HEK293 (cell line): ENCODE measurements around the gene AP5S1.

Experiments used
- CTCF ChIA-PET: fragments of 350-600 bp; formaldehyde crosslinking; extraction: SDS; loops from one replicate; lab custom pipeline; 2021; ENCODE audit warnings: antibody characterized with exemption; lab: Yijun Ruan, JAX
- POLR2A ChIA-PET: fragments of 300-600 bp; formaldehyde crosslinking; extraction: SDS; loops from one replicate; lab custom pipeline; 2020; ENCODE audit warnings: antibody characterized with exemption, inconsistent platforms; lab: Yijun Ruan, JAX
- H3K27ac ChIP-seq: fragments of 200-500 bp; sonication (Bioruptor generic); 2 replicates; pipeline ENCODE4 v1.5.1; 2014; ENCODE audit warnings: low read depth, low read length, control low read depth, inconsistent platforms; ENCODE audit errors: extremely low read depth
- H3K36me3 ChIP-seq, 2 experiments: fragments of 200-500 bp in 1 of 2; sonication (Bioruptor generic) in 1 of 2; 1 replicate in 1 of 2; 2 replicates in 1 of 2; pipeline ENCODE4 v1.5.1; 2014 to 2017; ENCODE audit warnings: inconsistent platforms in 2 of 2, low read length in 2 of 2; ENCODE audit not compliant: control insufficient read depth in 2 of 2, insufficient read depth in 1 of 2
- H3K4me1 ChIP-seq: fragments of 200-500 bp; sonication (Bioruptor generic); 2 replicates; pipeline ENCODE4 v1.5.1; 2014; ENCODE audit warnings: mild to moderate bottlenecking, low read length, inconsistent platforms; ENCODE audit not compliant: control insufficient read depth, insufficient read depth
- H3K4me3 ChIP-seq: 2 replicates; pipeline ENCODE4 v1.5.1; 2011; ENCODE audit warnings: low read depth, mild to moderate bottlenecking, control low read depth, low read length, moderate library complexity
- H3K9me3 ChIP-seq: fragments of 200-500 bp; sonication (Bioruptor generic); 2 replicates; pipeline ENCODE4 v1.5.1; 2014; ENCODE audit warnings: low read depth, low read length, inconsistent platforms; ENCODE audit not compliant: control insufficient read depth, insufficient read depth
- ELK4 ChIP-seq: IDR thresholded peaks from 2 replicates; pipeline ENCODE4 v1.6.1; 2011; ENCODE audit warnings: mild to moderate bottlenecking, low read depth, low read length, borderline replicate concordance
- GLIS1 ChIP-seq: fragments of 450-650 bp; formaldehyde crosslinking; IDR thresholded peaks from 2 replicates; pipeline ENCODE4 v1.5.1; 2016; ENCODE audit warnings: missing biosample characterization, missing genetic modification characterization
- GLIS2 ChIP-seq: fragments of 450-650 bp; formaldehyde crosslinking; IDR thresholded peaks from 2 replicates; pipeline ENCODE4 v1.5.1; 2016; ENCODE audit warnings: missing biosample characterization, missing genetic modification characterization
- IKZF3 ChIP-seq: fragments of 450-650 bp; IDR thresholded peaks from 2 replicates; pipeline ENCODE4 v1.5.0; 2018; ENCODE audit warnings: missing biosample characterization, mild to moderate bottlenecking, missing genetic modification characterization, moderate library complexity
- KLF9 ChIP-seq: fragments of 450-650 bp; formaldehyde crosslinking; IDR thresholded peaks from 2 replicates; pipeline ENCODE4 v1.5.1; 2016; ENCODE audit warnings: missing biosample characterization, missing genetic modification characterization, low read depth
- PBX3 ChIP-seq: sonication (generic); formaldehyde crosslinking; IDR thresholded peaks from 2 replicates; pipeline ENCODE4 v1.8.1; 2022; ENCODE audit warnings: mild to moderate bottlenecking, moderate library complexity, missing genetic modification reagents
- SP2 ChIP-seq: fragments of 450-650 bp; formaldehyde crosslinking; IDR thresholded peaks from 2 replicates; pipeline ENCODE4 v1.5.1; 2016; ENCODE audit warnings: missing biosample characterization, missing genetic modification characterization
- SP3 ChIP-seq: fragments of 450-650 bp; formaldehyde crosslinking; IDR thresholded peaks from 2 replicates; pipeline ENCODE4 v1.5.1; 2016; ENCODE audit warnings: missing biosample characterization, missing genetic modification characterization
- ZBTB20 ChIP-seq: fragments of 450-650 bp; formaldehyde crosslinking; IDR thresholded peaks from 2 replicates; pipeline ENCODE4 v1.5.1; 2016; ENCODE audit warnings: missing biosample characterization, missing genetic modification characterization
- ZBTB26 ChIP-seq: fragments of 450-650 bp; formaldehyde crosslinking; optimal IDR thresholded peaks from 2 replicates; pipeline ENCODE3; 2016; ENCODE audit warnings: missing biosample characterization, mild to moderate bottlenecking, missing genetic modification characterization
- ZBTB48 ChIP-seq: fragments of 450-650 bp; formaldehyde crosslinking; IDR thresholded peaks from 2 replicates; pipeline ENCODE4 v1.5.1; 2016; ENCODE audit warnings: missing biosample characterization, missing genetic modification characterization
- ZBTB6 ChIP-seq: fragments of 450-650 bp; formaldehyde crosslinking; IDR thresholded peaks from 2 replicates; pipeline ENCODE4 v1.5.1; 2017; ENCODE audit warnings: missing biosample characterization, missing genetic modification characterization
- ZBTB8A ChIP-seq: fragments of 450-650 bp; formaldehyde crosslinking; IDR thresholded peaks from 2 replicates; pipeline ENCODE4 v1.5.1; 2016; ENCODE audit warnings: missing biosample characterization, missing genetic modification characterization
- ZFHX2 ChIP-seq: fragments of 450-650 bp; formaldehyde crosslinking; conservative IDR thresholded peaks from 2 replicates; pipeline ENCODE4 v1.5.1; 2016; ENCODE audit warnings: missing biosample characterization, missing genetic modification characterization
- ZNF138 ChIP-seq: fragments of 450-650 bp; formaldehyde crosslinking; IDR thresholded peaks from 2 replicates; pipeline ENCODE4 v1.5.1; 2016; ENCODE audit warnings: missing biosample characterization, missing genetic modification characterization, borderline replicate concordance
- ZNF148 ChIP-seq: fragments of 450-650 bp; formaldehyde crosslinking; IDR thresholded peaks from 2 replicates; pipeline ENCODE4 v1.5.0; 2017; ENCODE audit warnings: missing biosample characterization, missing genetic modification characterization, borderline replicate concordance
- ZNF221 ChIP-seq: fragments of 450-650 bp; formaldehyde crosslinking; IDR thresholded peaks from 2 replicates; pipeline ENCODE4 v1.5.1; 2017; ENCODE audit warnings: missing biosample characterization, missing genetic modification characterization, borderline replicate concordance
- ZNF24 ChIP-seq: fragments of 450-650 bp; formaldehyde crosslinking; IDR thresholded peaks from 2 replicates; pipeline ENCODE4 v1.5.1; 2016; ENCODE audit warnings: missing biosample characterization, missing genetic modification characterization
- ZNF335 ChIP-seq: fragments of 450-650 bp; formaldehyde crosslinking; conservative IDR thresholded peaks from 2 replicates; pipeline ENCODE4 v1.5.1; 2016; ENCODE audit warnings: missing biosample characterization, missing genetic modification characterization
- ZNF341 ChIP-seq: fragments of 450-650 bp; formaldehyde crosslinking; IDR thresholded peaks from 2 replicates; pipeline ENCODE4; 2016; ENCODE audit warnings: low read depth, missing biosample characterization, missing genetic modification characterization
- ZNF391 ChIP-seq: fragments of 450-650 bp; formaldehyde crosslinking; IDR thresholded peaks from 2 replicates; pipeline ENCODE4 v1.5.1; 2016; ENCODE audit warnings: low read depth, missing biosample characterization, missing genetic modification characterization, borderline replicate concordance
- ZNF529 ChIP-seq: fragments of 450-650 bp; formaldehyde crosslinking; IDR thresholded peaks from 2 replicates; pipeline ENCODE4 v1.5.1; 2017; ENCODE audit warnings: missing genetic modification characterization, missing biosample characterization; ENCODE audit not compliant: insufficient replicate concordance
- ZNF530 ChIP-seq: fragments of 450-650 bp; formaldehyde crosslinking; IDR thresholded peaks from 2 replicates; pipeline ENCODE4 v1.5.1; 2016; ENCODE audit warnings: low read depth, missing biosample characterization, missing genetic modification characterization
- ZNF548 ChIP-seq: fragments of 450-650 bp; formaldehyde crosslinking; IDR thresholded peaks from 2 replicates; pipeline ENCODE4 v1.5.1; 2016; ENCODE audit warnings: missing biosample characterization, missing genetic modification characterization
- ZNF692 ChIP-seq: fragments of 450-650 bp; formaldehyde crosslinking; IDR thresholded peaks from 2 replicates; pipeline ENCODE4 v1.5.1; 2016; ENCODE audit warnings: missing biosample characterization, missing genetic modification characterization

Gene AP5S1

GRCh38 chr20:3777716-3778629 lies 42.4 kb upstream of the AP5S1 start:
- TF ChIP-seq PBX3: 0 out of 2 replicates have a peak, but pooled peaks have one; percentile 33
- TF ChIP-seq ZNF548 (tag by site-specific recombination): no peak
- TF ChIP-seq ZNF530 (tag by site-specific recombination): no peak
- TF ChIP-seq ZBTB26 (tag by site-specific recombination): peak; percentile 65
- peak; percentile 69 for TF ChIP-seq SP2 (tag by site-specific recombination)
- TF ChIP-seq ZNF138: no peak
- no peak for TF ChIP-seq ZNF148
- TF ChIP-seq GLIS1 (tag by site-specific recombination): peak; percentile 26; the same call in 1 of the 2 replicates
- peak; percentile 56 for TF ChIP-seq GLIS2
- TF ChIP-seq SP3 (tag by site-specific recombination): peak; percentile 56
- 0 out of 2 replicates have a peak, but pooled peaks have one; percentile 25 for TF ChIP-seq KLF9 (tag by site-specific recombination)
- peak; percentile 39 for TF ChIP-seq ZNF341 (tag by site-specific recombination)
- TF ChIP-seq ZBTB48 (tag by site-specific recombination): no peak; the same call in 1 of the 2 replicates
- peak; percentile 52 for TF ChIP-seq ZFHX2 (tag by site-specific recombination)
- TF ChIP-seq ZBTB8A (tag by site-specific recombination): peak; percentile 47; the same call in 1 of the 2 replicates
- TF ChIP-seq ZNF529 (tag by site-specific recombination): no peak
- no peak for TF ChIP-seq ELK4
- TF ChIP-seq ZBTB20 (tag by site-specific recombination): peak; percentile 89
- TF ChIP-seq ZNF335 (tag by site-specific recombination): peak; percentile 40; the same call in 1 of the 2 replicates
- TF ChIP-seq ZNF391 (tag by site-specific recombination): no peak
- TF ChIP-seq IKZF3: no peak
- TF ChIP-seq ZNF221 (tag by site-specific recombination): no peak
- TF ChIP-seq ZNF24 (tag by site-specific recombination): no peak
- no peak for TF ChIP-seq ZNF692 (tag by site-specific recombination)
- TF ChIP-seq ZBTB6 (tag by site-specific recombination): peak; percentile 56; the same call in 1 of the 2 replicates
- TF ChIP-seq, all 188 proteins: peak for 13
- Histone ChIP-seq H3K27ac (no peak overlapping the region), H3K9me3 (no peaks in the 10 kb centered on the region), H3K36me3 (no peaks in the 10 kb centered on the region; a peak in 1 of 3 replicates), H3K4me3 (peak overlapping the region; percentile 25), H3K4me1 (no peaks in the 10 kb centered on the region)
- ChIA-PET CTCF (interaction anchor here (0.6 to 2.9 kb wide), 7 partner anchors 10 to 214 kb away, joined by 3 to 12 read pairs (median 4); partner anchors contain the start of gene ADISSP), POLR2A (interaction anchor here (1.1 to 2.9 kb wide), 4 partner anchors 10 to 27 kb away, joined by 3 to 36 read pairs (median 4); partner anchors contain the start of genes ADISSP and CDC25B)
